Measurements from ENCODE around the gene TMEM237.

Gene TMEM237

GRCh38 chr2:201638326-201638725 lies 5.0 kb downstream of the TMEM237 start:
- WGBS, 2 donors (ENCODE audit: extremely low coverage in 2 of 2, insufficient read length in 2 of 2, insufficient replicate concordance in 1 of 2), result no CpG with 5 or more reads among the region's 4 CpGs
- H3K23ac ChIP-seq (ENCODE audit: low read depth, low read length, poor library complexity), result no peak overlapping the region
- H2BK12ac ChIP-seq (ENCODE audit: low read length), result no peak overlapping the region
- H3K4ac ChIP-seq (ENCODE audit: low read length), result no peak overlapping the region
- peaks cover 12 to 70% of the 10 kb centered on the region in 2 donors for H3K36me3 ChIP-seq (replicated peaks in 1 of 2; ENCODE audit: control insufficient read depth in 2 of 2, insufficient read depth in 2 of 2, low read length in 2 of 2)
- H3K9ac ChIP-seq (ENCODE audit: low read depth, low read length, poor library complexity), result no peak overlapping the region
- H4K8ac ChIP-seq (ENCODE audit: low read depth, low read length), result no peak overlapping the region
- H2AFZ ChIP-seq (ENCODE audit: low read length), result no peak overlapping the region
- no peak overlapping the region for H2AK5ac ChIP-seq (ENCODE audit: low read depth, low read length)
- H3K14ac ChIP-seq (ENCODE audit: low read length), result no peak overlapping the region
- no peak overlapping the region for H4K91ac ChIP-seq (ENCODE audit: low read depth, low read length, poor library complexity)
- no peak overlapping the region for H3K27ac ChIP-seq (replicated peaks; ENCODE audit: low read length)
- H3K18ac ChIP-seq (ENCODE audit: low read length), result no peak overlapping the region
- H3K4me2 ChIP-seq (ENCODE audit: insufficient read depth, low read length, poor library complexity, severe bottlenecking), result no peak overlapping the region
- H2BK15ac ChIP-seq (ENCODE audit: low read length), result no peak overlapping the region
- DNase-seq (ENCODE audit: low spot score), result no peak
- no peak overlapping the region for H2BK120ac ChIP-seq (ENCODE audit: low read depth, low read length)
- H3K9me3 ChIP-seq (replicated peaks in 1 of 2; ENCODE audit: control insufficient read depth in 2 of 2, insufficient read depth in 1 of 2, low read depth in 1 of 2, low read length in 2 of 2), result no peaks in the 10 kb centered on the region
- no peak overlapping the region for H2BK5ac ChIP-seq (ENCODE audit: low read length)
- peaks cover 3% of the 10 kb centered on the region for H3K79me1 ChIP-seq (ENCODE audit: low read depth, low read length)
- H3K4me3 ChIP-seq (ENCODE audit: low read length in 2 of 2), result no peak overlapping the region
- H3K4me1 ChIP-seq (ENCODE audit: control insufficient read depth in 2 of 2, insufficient read depth in 1 of 2, low read depth in 1 of 2, low read length in 2 of 2), result no peaks in the 10 kb centered on the region
- H3K27me3 ChIP-seq (ENCODE audit: control insufficient read depth in 3 of 3, insufficient read depth in 3 of 3, low read depth in 1 of 3, low read length in 3 of 3), result no peaks in the 10 kb centered on the region

- H3K27me3 ChIP-seq (ENCODE audit: control insufficient read depth in 3 of 3, insufficient read depth in 3 of 3, low read depth in 1 of 3, low read length in 3 of 3), result no peaks in the 10 kb centered on the region
- H3K4me3 ChIP-seq (ENCODE audit: low read length in 2 of 2), result no peak overlapping the region
- H2BK12ac ChIP-seq (ENCODE audit: low read length), result no peak overlapping the region
- H3K79me1 ChIP-seq (ENCODE audit: low read depth, low read length), result no peaks in the 10 kb centered on the region
- no peak overlapping the region for H2BK5ac ChIP-seq (ENCODE audit: low read length)
- WGBS, 2 donors (ENCODE audit: extremely low coverage in 2 of 2, insufficient read length in 2 of 2, insufficient replicate concordance in 1 of 2), result no CpG with 5 or more reads among the region's 4 CpGs
- no peak overlapping the region for H4K8ac ChIP-seq (ENCODE audit: low read depth, low read length)
- no peak overlapping the region for H2AK5ac ChIP-seq (ENCODE audit: low read depth, low read length)
- H2AFZ ChIP-seq (ENCODE audit: low read length), result no peak overlapping the region
- H3K9me3 ChIP-seq (replicated peaks in 1 of 2; ENCODE audit: control insufficient read depth in 2 of 2, insufficient read depth in 1 of 2, low read depth in 1 of 2, low read length in 2 of 2), result no peaks in the 10 kb centered on the region
- no peak overlapping the region for H3K4me2 ChIP-seq (ENCODE audit: insufficient read depth, low read length, poor library complexity, severe bottlenecking)
- no peak overlapping the region for H4K91ac ChIP-seq (ENCODE audit: low read depth, low read length, poor library complexity)
- peaks cover 23 to 98% of the 10 kb centered on the region in 2 donors for H3K36me3 ChIP-seq (replicated peaks in 1 of 2; ENCODE audit: control insufficient read depth in 2 of 2, insufficient read depth in 2 of 2, low read length in 2 of 2)
- no peak overlapping the region for H2BK120ac ChIP-seq (ENCODE audit: low read depth, low read length)
- no peak overlapping the region for H3K9ac ChIP-seq (ENCODE audit: low read depth, low read length, poor library complexity)
- no peak overlapping the region for H3K27ac ChIP-seq (replicated peaks; ENCODE audit: low read length)
- no peak overlapping the region for H3K14ac ChIP-seq (ENCODE audit: low read length)
- H3K23ac ChIP-seq (ENCODE audit: low read depth, low read length, poor library complexity), result no peak overlapping the region
- no peak overlapping the region for H2BK15ac ChIP-seq (ENCODE audit: low read length)
- DNase-seq (ENCODE audit: low spot score), result no peak
- no peak overlapping the region for H3K18ac ChIP-seq (ENCODE audit: low read length)
- H3K4ac ChIP-seq (ENCODE audit: low read length), result no peak overlapping the region
- no peaks in the 10 kb centered on the region for H3K4me1 ChIP-seq (ENCODE audit: control insufficient read depth in 2 of 2, insufficient read depth in 1 of 2, low read depth in 1 of 2, low read length in 2 of 2)
These were observed 9.5 kb downstream of the TMEM237 start for GRCh38 chr2:201633661-201634249.

DNA sequence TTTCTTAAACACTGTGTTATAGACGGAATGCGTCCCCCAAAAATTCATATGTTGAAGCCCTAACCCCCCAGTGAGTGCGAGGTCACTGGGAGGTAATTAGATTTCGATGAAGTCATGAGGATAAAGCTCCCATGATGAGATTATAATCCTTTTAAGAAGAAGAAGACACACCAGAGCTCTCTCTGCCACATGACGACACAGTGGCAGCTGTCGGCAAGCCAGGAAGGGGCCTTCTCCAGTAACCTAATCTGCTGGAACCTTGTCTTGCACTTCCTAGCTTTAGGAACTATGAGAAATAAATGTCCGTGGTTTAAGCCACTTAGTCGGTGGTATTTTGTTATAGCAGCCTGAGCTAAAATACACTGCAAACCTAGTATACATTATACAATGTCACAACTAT lies 12.3 kb downstream of the TMEM237 start:
- Histone ChIP-seq H3K27ac (replicated peaks; ENCODE audit: low read length) (no peak overlapping the region), H3K4me3 (ENCODE audit: low read length in 2 of 2) (no peak overlapping the region), H4K91ac (ENCODE audit: low read depth, low read length, poor library complexity) (no peak overlapping the region), H2AFZ (ENCODE audit: low read length) (no peak overlapping the region), H3K27me3 (ENCODE audit: control insufficient read depth in 3 of 3, insufficient read depth in 3 of 3, low read depth in 1 of 3, low read length in 3 of 3) (no peaks in the 10 kb centered on the region), H3K4me2 (ENCODE audit: insufficient read depth, low read length, poor library complexity, severe bottlenecking) (no peak overlapping the region), H2BK12ac (ENCODE audit: low read length) (no peak overlapping the region), H3K36me3 (replicated peaks in 1 of 2; ENCODE audit: control insufficient read depth in 2 of 2, insufficient read depth in 2 of 2, low read length in 2 of 2) (peaks cover 27 to 100% of the 10 kb centered on the region in 2 donors), H3K18ac (ENCODE audit: low read length) (no peak overlapping the region), H2BK120ac (ENCODE audit: low read depth, low read length) (no peak overlapping the region), H3K9me3 (replicated peaks in 1 of 2; ENCODE audit: control insufficient read depth in 2 of 2, insufficient read depth in 1 of 2, low read depth in 1 of 2, low read length in 2 of 2) (no peaks in the 10 kb centered on the region), H3K14ac (ENCODE audit: low read length) (no peak overlapping the region), H3K9ac (ENCODE audit: low read depth, low read length, poor library complexity) (no peak overlapping the region), H2BK5ac (ENCODE audit: low read length) (no peak overlapping the region), H3K23ac (ENCODE audit: low read depth, low read length, poor library complexity) (no peak overlapping the region), H4K8ac (ENCODE audit: low read depth, low read length) (no peak overlapping the region), H3K4me1 (ENCODE audit: control insufficient read depth in 2 of 2, insufficient read depth in 1 of 2, low read depth in 1 of 2, low read length in 2 of 2) (no peaks in the 10 kb centered on the region), H3K4ac (ENCODE audit: low read length) (no peak overlapping the region), H2AK5ac (ENCODE audit: low read depth, low read length) (no peak overlapping the region), H2BK15ac (ENCODE audit: low read length) (no peak overlapping the region), H3K79me1 (ENCODE audit: low read depth, low read length) (no peaks in the 10 kb centered on the region)
- no peak for DNase-seq (ENCODE audit: low spot score)
- no CpG with 5 or more reads among the region's 8 CpGs for WGBS, 2 donors (ENCODE audit: extremely low coverage in 2 of 2, insufficient read length in 2 of 2, insufficient replicate concordance in 1 of 2)

GRCh38 chr2:201630577-201630976 lies 12.7 kb downstream of the TMEM237 start:
- no peak overlapping the region for H2BK5ac ChIP-seq (ENCODE audit: low read length)
- H3K4me2 ChIP-seq (ENCODE audit: insufficient read depth, low read length, poor library complexity, severe bottlenecking), result no peak overlapping the region
- H3K4ac ChIP-seq (ENCODE audit: low read length), result no peak overlapping the region
- peaks cover 27 to 100% of the 10 kb centered on the region in 2 donors for H3K36me3 ChIP-seq (replicated peaks in 1 of 2; ENCODE audit: control insufficient read depth in 2 of 2, insufficient read depth in 2 of 2, low read length in 2 of 2)
- no peak overlapping the region for H4K91ac ChIP-seq (ENCODE audit: low read depth, low read length, poor library complexity)
- no peaks in the 10 kb centered on the region for H3K4me1 ChIP-seq (ENCODE audit: control insufficient read depth in 2 of 2, insufficient read depth in 1 of 2, low read depth in 1 of 2, low read length in 2 of 2)
- H2AFZ ChIP-seq (ENCODE audit: low read length), result no peak overlapping the region
- H2BK15ac ChIP-seq (ENCODE audit: low read length), result no peak overlapping the region
- DNase-seq (ENCODE audit: low spot score), result no peak
- no peak overlapping the region for H3K23ac ChIP-seq (ENCODE audit: low read depth, low read length, poor library complexity)
- H4K8ac ChIP-seq (ENCODE audit: low read depth, low read length), result no peak overlapping the region
- H3K27me3 ChIP-seq (ENCODE audit: control insufficient read depth in 3 of 3, insufficient read depth in 3 of 3, low read depth in 1 of 3, low read length in 3 of 3), result no peaks in the 10 kb centered on the region
- H3K9ac ChIP-seq (ENCODE audit: low read depth, low read length, poor library complexity), result no peak overlapping the region
- H3K4me3 ChIP-seq (ENCODE audit: low read length in 2 of 2), result no peak overlapping the region
- H3K27ac ChIP-seq (replicated peaks; ENCODE audit: low read length), result no peak overlapping the region
- no peak overlapping the region for H2BK12ac ChIP-seq (ENCODE audit: low read length)
- no peak overlapping the region for H2BK120ac ChIP-seq (ENCODE audit: low read depth, low read length)
- no CpG with 5 or more reads among the region's 2 CpGs for WGBS, 2 donors (ENCODE audit: extremely low coverage in 2 of 2, insufficient read length in 2 of 2, insufficient replicate concordance in 1 of 2)
- H3K79me1 ChIP-seq (ENCODE audit: low read depth, low read length), result no peaks in the 10 kb centered on the region
- no peak overlapping the region for H3K18ac ChIP-seq (ENCODE audit: low read length)
- H3K14ac ChIP-seq (ENCODE audit: low read length), result no peak overlapping the region
- no peak overlapping the region for H2AK5ac ChIP-seq (ENCODE audit: low read depth, low read length)
- H3K9me3 ChIP-seq (replicated peaks in 1 of 2; ENCODE audit: control insufficient read depth in 2 of 2, insufficient read depth in 1 of 2, low read depth in 1 of 2, low read length in 2 of 2), result no peaks in the 10 kb centered on the region
